Measurements from ENCODE around the gene CREB5.

Gene CREB5

GRCh38 chr7:28371846-28372245, 40.5 kb upstream of the CREB5 start:
- TF ChIP-seq SIN3A (IDR thresholded peaks at IDR 0.05; ENCODE audit: borderline replicate concordance, insufficient read depth, low read length) (no peak), POLR2AphosphoS5 (IDR thresholded peaks at IDR 0.05; ENCODE audit: low read depth, low read length) (no peak), TAF1 (IDR thresholded peaks at IDR 0.05; ENCODE audit: borderline replicate concordance, insufficient read depth, low read length) (no peak), REST (IDR thresholded peaks at IDR 0.05; ENCODE audit: insufficient read depth in 1 of 2, low read depth in 2 of 2, low read length in 2 of 2) (no peak), FOXP2 (optimal IDR thresholded peaks at IDR 0.05; ENCODE audit: borderline replicate concordance, extremely low read depth, extremely low read length, insufficient read depth) (no peak)

GRCh38 chr7:28373990-28374389, 38.3 kb upstream of the CREB5 start:
- TF ChIP-seq SIN3A (IDR thresholded peaks at IDR 0.05; ENCODE audit: borderline replicate concordance, insufficient read depth, low read length) (no peak), FOXP2 (optimal IDR thresholded peaks at IDR 0.05; ENCODE audit: borderline replicate concordance, extremely low read depth, extremely low read length, insufficient read depth) (no peak), POLR2AphosphoS5 (IDR thresholded peaks at IDR 0.05; ENCODE audit: low read depth, low read length) (no peak), REST (IDR thresholded peaks at IDR 0.05; ENCODE audit: insufficient read depth in 1 of 2, low read depth in 2 of 2, low read length in 2 of 2) (no peak), TAF1 (IDR thresholded peaks at IDR 0.05; ENCODE audit: borderline replicate concordance, insufficient read depth, low read length) (no peak)

- no peak for TF ChIP-seq TAF1 (IDR thresholded peaks at IDR 0.05; ENCODE audit: borderline replicate concordance, insufficient read depth, low read length)
- TF ChIP-seq REST (IDR thresholded peaks at IDR 0.05; ENCODE audit: insufficient read depth in 1 of 2, low read depth in 2 of 2, low read length in 2 of 2) = no peak
- no peak for TF ChIP-seq SIN3A (IDR thresholded peaks at IDR 0.05; ENCODE audit: borderline replicate concordance, insufficient read depth, low read length)
- TF ChIP-seq POLR2AphosphoS5 (IDR thresholded peaks at IDR 0.05; ENCODE audit: low read depth, low read length) = no peak
- no peak for TF ChIP-seq FOXP2 (optimal IDR thresholded peaks at IDR 0.05; ENCODE audit: borderline replicate concordance, extremely low read depth, extremely low read length, insufficient read depth)
These were observed 36.6 kb upstream of the CREB5 start for GRCh38 chr7:28375729-28376128.

GRCh38 chr7:28376634-28377033, 35.7 kb upstream of the CREB5 start:
- TF ChIP-seq REST (IDR thresholded peaks at IDR 0.05; ENCODE audit: insufficient read depth in 1 of 2, low read depth in 2 of 2, low read length in 2 of 2) (no peak), SIN3A (IDR thresholded peaks at IDR 0.05; ENCODE audit: borderline replicate concordance, insufficient read depth, low read length) (no peak), FOXP2 (optimal IDR thresholded peaks at IDR 0.05; ENCODE audit: borderline replicate concordance, extremely low read depth, extremely low read length, insufficient read depth) (no peak), POLR2AphosphoS5 (IDR thresholded peaks at IDR 0.05; ENCODE audit: low read depth, low read length) (no peak), TAF1 (IDR thresholded peaks at IDR 0.05; ENCODE audit: borderline replicate concordance, insufficient read depth, low read length) (no peak)
